Central memory CD4-positive, alpha-beta T cell (primary cell): ENCODE data around the gene GLYAT.

ENCODE experiments used
- DNase-seq: peaks from one replicate; pipeline ENCODE4 v3.0.0; 2022
- total RNA-seq, 3 experiments: gene quantifications; one replicate each; lab custom pipeline; 2026; lab: John Stamatoyannopoulos, UW

GLYAT gene
- total RNA-seq, result 0 reads per million in 3 experiments

GRCh38 chr11:58731819-58732218 lies at the start of gene GLYAT:
Gene GLYAT (minus strand): TSS chr11:58731943. CDS start chr11:58724496, 7,447 bp downstream.
- no peak for DNase-seq

DNA sequence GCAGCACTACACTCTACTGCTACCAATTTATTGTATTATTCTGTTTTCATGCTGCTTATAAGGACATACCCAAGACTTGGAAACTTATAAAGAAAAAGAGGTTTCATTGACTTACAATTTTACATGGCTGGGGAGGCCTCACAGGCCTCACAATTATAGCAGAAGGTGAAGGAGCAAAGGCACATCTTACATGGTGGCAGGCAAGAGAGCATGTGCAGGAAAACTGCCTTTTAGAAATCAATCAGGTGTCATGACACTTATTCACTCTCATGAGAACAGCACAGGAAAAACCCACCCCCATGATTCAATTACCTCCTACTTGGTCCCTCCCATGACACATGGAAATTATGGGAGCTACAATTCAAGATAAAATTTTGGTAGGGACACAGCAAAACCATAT lies 49.6 kb upstream of the GLYAT start:
- no peak for DNase-seq

- no peak for DNase-seq
Measured at GRCh38 chr11:58780578-58780977, 48.8 kb upstream of the GLYAT start.

DNA sequence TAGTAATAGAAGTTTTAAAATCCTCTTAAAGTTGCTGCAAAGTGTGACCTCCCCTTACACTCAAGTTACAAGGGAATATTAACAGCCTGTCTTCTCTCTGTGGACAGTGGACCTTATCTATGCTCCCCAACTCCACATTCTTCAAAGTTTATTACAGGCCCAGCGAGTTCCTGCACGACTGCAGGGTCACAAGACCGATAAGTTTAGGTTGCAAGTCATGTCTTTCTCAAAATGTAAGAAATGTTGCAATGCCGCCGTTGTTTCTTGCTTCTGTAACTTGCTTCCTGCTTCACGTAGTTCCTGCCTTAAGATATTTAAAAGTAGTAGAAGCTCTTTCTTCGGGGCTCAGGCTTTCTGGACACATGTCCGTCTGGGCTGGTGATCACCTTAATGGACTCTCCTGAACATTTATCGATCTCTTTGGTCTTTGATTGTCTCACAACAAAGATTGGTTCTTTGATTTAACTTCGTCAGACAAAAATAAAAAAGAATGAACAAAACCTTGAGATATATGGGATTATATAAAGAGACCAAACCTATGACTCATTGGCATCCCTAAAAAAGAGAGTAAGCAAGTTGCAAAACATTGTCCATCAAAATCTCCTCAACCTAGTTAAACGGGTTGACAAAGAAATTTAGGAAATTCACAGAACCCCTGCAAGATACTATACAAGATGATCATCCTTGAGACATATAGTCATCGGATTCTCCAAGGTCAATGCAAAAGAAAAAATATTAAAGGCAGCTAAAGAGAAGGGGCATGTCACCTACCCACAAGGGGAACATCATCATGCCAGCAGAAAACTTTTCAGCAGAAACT lies 45.4 kb upstream of the GLYAT start:
- DNase-seq, result no peak

DNA sequence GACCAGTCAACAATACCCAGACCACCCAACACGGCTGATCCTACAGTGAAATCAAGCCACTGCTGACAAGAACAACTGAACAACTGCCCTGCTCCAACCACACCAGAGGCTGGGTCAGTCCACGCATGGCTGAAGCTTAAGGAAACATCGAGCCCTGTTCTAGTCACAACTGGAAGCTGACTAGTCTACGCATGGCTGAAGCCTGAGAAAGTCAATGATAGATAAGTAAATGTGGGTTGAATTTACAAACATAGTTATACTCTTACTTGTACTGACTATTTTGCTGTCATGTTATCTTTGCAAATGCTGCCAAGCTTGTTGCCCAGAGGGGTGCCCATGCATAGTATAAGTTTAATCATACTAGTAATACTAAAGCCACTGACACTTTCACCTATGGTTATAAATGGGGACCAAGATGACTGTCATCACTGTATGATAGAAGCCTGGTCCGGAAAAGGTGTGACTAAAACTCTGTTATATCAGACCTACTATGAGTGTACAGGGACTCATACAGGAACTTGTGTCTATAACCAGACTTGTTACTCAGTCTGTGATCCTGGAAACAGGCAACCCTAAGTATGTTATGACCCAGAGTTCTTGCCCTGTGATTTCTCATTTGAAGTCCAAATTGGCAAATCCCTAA lies 43.4 kb upstream of the GLYAT start:
- no peak for DNase-seq

- no peak for DNase-seq
Measured at GRCh38 chr11:58774164-58774593, 42.4 kb upstream of the GLYAT start.

DNA sequence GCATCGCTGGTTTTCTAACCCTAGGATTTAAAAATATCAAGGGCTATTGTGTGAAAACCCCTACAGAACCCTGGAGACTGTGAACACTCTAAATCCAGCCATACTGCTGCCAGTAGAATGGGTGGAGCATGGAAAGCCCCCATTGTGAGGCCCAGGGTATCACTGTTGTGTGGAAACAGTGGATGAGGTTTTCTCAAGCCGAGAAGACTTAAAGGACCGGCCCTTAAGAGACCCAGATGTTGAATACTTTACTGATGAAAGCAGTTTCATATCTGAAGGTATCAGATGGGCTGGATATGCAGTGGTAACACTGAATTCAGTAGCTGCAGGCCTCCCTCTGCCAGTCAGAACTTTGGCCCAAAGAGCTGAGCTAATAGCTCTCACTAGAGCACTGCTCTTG lies 41.6 kb upstream of the GLYAT start:
- DNase-seq, result no peak

GRCh38 chr11:58772329-58773285 lies 40.9 kb upstream of the GLYAT start:
- no peak for DNase-seq

GRCh38 chr11:58771458-58771855 lies 39.7 kb upstream of the GLYAT start:
- DNase-seq, result no peak

- DNase-seq, result no peak
Measured at GRCh38 chr11:58770627-58771457, 39.1 kb upstream of the GLYAT start.

DNA sequence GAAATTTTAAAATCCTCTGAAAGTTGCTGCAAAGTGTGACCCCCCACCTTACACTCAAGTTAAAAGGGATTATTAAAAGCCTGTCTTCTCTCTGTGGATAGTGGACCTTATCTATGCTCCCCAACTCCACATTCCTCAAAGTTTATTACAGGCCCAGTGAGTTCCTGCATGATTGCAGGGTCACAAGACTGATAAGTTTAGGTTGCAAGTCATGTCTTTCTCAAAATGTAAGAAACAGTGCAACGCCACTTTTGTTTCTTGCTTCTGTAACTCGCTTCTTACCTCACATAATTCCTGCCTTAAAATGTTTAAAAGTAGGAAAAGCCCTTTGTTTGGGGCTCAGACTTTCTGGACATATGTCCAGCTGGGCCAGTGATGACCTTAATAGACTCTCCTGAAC lies 38.4 kb upstream of the GLYAT start:
- no peak for DNase-seq

- no peak for DNase-seq
Measured at GRCh38 chr11:58769308-58769707, 37.6 kb upstream of the GLYAT start.

DNA sequence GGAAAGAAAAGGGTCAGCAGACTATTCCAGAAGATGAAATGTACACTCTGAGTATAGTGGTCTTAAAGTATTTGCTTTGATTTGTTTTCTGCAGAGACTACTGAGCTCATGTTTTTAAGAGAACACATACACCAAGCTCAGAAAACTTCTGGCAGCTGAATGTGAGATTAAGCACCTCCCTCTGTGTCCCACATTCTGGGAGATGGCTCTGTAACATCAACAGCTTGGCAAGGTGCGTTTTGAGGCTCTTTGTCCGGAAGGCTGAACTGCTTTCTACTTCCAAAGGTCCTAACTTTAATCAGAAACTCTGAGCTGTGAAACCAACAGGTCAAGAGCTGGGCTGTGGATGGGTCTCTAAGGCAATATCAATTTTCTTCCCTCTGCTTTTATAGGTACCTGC lies 36.4 kb upstream of the GLYAT start:
- DNase-seq, result no peak

GRCh38 chr11:58765078-58765477 lies 33.3 kb upstream of the GLYAT start:
- DNase-seq, result no peak

- DNase-seq, result no peak
Measured at GRCh38 chr11:58763120-58763490, 31.4 kb upstream of the GLYAT start.

- DNase-seq, result no peak
Measured at GRCh38 chr11:58762284-58763119, 30.8 kb upstream of the GLYAT start.

GRCh38 chr11:58757439-58757838 lies 25.7 kb upstream of the GLYAT start:
- no peak for DNase-seq

GRCh38 chr11:58745705-58746364 lies 14.1 kb upstream of the GLYAT start:
- DNase-seq, result no peak

DNA sequence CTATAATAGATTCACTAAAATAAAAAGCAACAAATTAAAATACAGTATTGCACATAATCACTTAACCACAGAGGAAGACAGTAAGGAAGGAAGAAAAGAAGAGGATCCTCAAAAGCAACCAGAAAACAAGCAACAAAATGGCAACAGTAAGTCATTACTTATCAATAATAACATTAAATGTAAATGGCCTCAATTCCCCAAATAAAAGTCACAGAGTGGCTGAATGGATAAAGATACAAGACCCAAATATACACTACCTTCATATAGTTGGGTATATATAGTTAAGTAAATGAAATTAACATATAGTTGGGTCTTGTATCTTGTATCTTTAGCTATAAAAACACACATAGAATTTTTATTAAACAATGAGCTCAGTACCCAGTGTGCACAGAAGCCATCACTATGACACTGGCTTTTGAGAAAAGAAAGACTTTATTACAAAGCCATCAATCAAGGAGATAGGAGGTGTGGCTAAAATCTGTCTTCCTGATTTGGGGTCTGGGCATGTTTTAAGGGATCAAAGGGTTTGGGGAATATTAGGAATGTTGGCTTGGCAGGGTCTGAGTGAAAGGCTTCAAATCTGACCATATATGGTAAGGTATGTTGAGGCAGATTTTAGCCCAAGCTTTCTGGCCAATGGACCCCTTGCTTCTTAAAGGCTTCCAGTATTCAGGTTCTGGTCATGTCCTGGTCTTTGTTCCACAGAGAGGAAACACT lies 13.4 kb upstream of the GLYAT start:
- no peak for DNase-seq
